Muscle of arm (tissue), 12 donors: ENCODE measurements around the gene RANBP3. TPM values are rescaled to one million over a fixed set of nuclear protein-coding genes. Genes with fewer than 3 reads are reported as not detected.
A peak's percentile ranks its signal among the peaks of the same experiment; 100 is the strongest.
"Not testable (repeated sequence)": the region's sequence is repeated elsewhere in the genome, so short reads cannot be mapped to it uniquely, and the experiment has no call there.

Source experiments
- DNase-seq: peaks from one replicate; pipeline ENCODE4 v3.0.0-alpha.2; 2013
- polyA plus RNA-seq, 12 donors: library from polyadenylated mRNA; unstranded; fragments of 120-200 nt; gene quantifications; one replicate each; pipeline ENCODE4 v1.2.1, GENCODE V29; 2013; ENCODE audit not compliant: insufficient read length in 12 of 12

RANBP3 gene
- polyA plus RNA-seq, 12 donors = 36.6 to 89.2 (median 43.6) TPM; not detected in 1

GRCh38 chr19:5890099-5890498 is 87.8 kb downstream of the RANBP3 start:
- no peak for DNase-seq

- no peak for DNase-seq
Observed at GRCh38 chr19:5889288-5889971, 88.5 kb downstream of the RANBP3 start.

GRCh38 chr19:5884065-5884811 is 93.7 kb downstream of the RANBP3 start:
- DNase-seq = not testable (repeated sequence)

GRCh38 chr19:5883157-5883873 is 94.6 kb downstream of the RANBP3 start:
- DNase-seq = not testable (repeated sequence)

- no peak for DNase-seq
Observed at GRCh38 chr19:5882421-5882968, 95.4 kb downstream of the RANBP3 start.

GRCh38 chr19:5881543-5882299 is 96.2 kb downstream of the RANBP3 start:
- no peak for DNase-seq

GRCh38 chr19:5880604-5881078 is 97.3 kb downstream of the RANBP3 start:
- peak; percentile 75 for DNase-seq

- DNase-seq = no peak
Observed at GRCh38 chr19:5880196-5880595, 97.7 kb downstream of the RANBP3 start.

- DNase-seq = no peak
Observed at GRCh38 chr19:5877882-5878281, 100.1 kb downstream of the RANBP3 start.

GRCh38 chr19:5877427-5877826 is 100.5 kb downstream of the RANBP3 start:
- no peak for DNase-seq

- not testable (repeated sequence) for DNase-seq
Observed at GRCh38 chr19:5874496-5874895, 103.4 kb downstream of the RANBP3 start.

GRCh38 chr19:5873617-5874199 is 104.2 kb downstream of the RANBP3 start:
- no peak for DNase-seq

GRCh38 chr19:5870986-5871394 is 107.0 kb downstream of the RANBP3 start:
- no peak for DNase-seq

GRCh38 chr19:5867201-5868136 is 110.5 kb downstream of the RANBP3 start:
- DNase-seq = no peak

Other genes starting within 250 kb of the RANBP3 start
- 1 to 10 TPM in 8 of 12 donors, under 1 TPM in 2, not detected in 2; 0.62 to 4.4 (median 1.2) TPM for gene PRR22, start 193.4 kb downstream of the RANBP3 start, polyA plus RNA-seq
- 10 to 100 TPM in 11 of 12 donors, not detected in 1; 13.3 to 29.3 (median 17.7) TPM for gene DUS3L, start 187.0 kb downstream of the RANBP3 start, polyA plus RNA-seq
- 1 to 10 TPM in 2 of 12 donors, under 1 TPM in 7, not detected in 3; 0.14 to 4.2 (median 0.33) TPM for gene NRTN, start 173.1 kb downstream of the RANBP3 start, polyA plus RNA-seq
- gene FUT6, start 138.4 kb downstream of the RANBP3 start, polyA plus RNA-seq = under 1 TPM in 3 of 12 donors, not detected in 9; 0.15 to 0.40 (median 0.16) TPM
- gene FUT3, start 126.7 kb downstream of the RANBP3 start, polyA plus RNA-seq = 1 to 10 TPM in 1 of 12 donors, under 1 TPM in 5, not detected in 6; 0.15 to 1.4 (median 0.42) TPM
- under 1 TPM in 2 of 12 donors, not detected in 10; 0.11 to 0.21 TPM for gene FUT5, start 107.6 kb downstream of the RANBP3 start, polyA plus RNA-seq
- 100 to 1,000 TPM in 11 of 12 donors, not detected in 1; 138 to 197 (median 162) TPM for gene NDUFA11, start 74.3 kb downstream of the RANBP3 start, polyA plus RNA-seq
- 1 to 10 TPM in 11 of 12 donors, not detected in 1; 2.1 to 6.3 (median 4.0) TPM for gene VMAC, start 73.3 kb downstream of the RANBP3 start, polyA plus RNA-seq
- 1 to 10 TPM in 11 of 12 donors, not detected in 1; 2.6 to 9.3 (median 4.8) TPM for gene CAPS, start 63.9 kb downstream of the RANBP3 start, polyA plus RNA-seq
- gene RFX2, start 132.4 kb upstream of the RANBP3 start, polyA plus RNA-seq = 10 to 100 TPM in 4 of 12 donors, 1 to 10 TPM in 7, not detected in 1; 3.9 to 19.9 (median 6.9) TPM
- gene ACSBG2, start 157.5 kb upstream of the RANBP3 start, polyA plus RNA-seq = 1 to 10 TPM in 4 of 12 donors, under 1 TPM in 5, not detected in 3; 0.12 to 1.9 (median 0.73) TPM